Fibroblast of the aortic adventitia (primary cell): Measurements from ENCODE around the gene SH3BP1. TPM values are rescaled to one million over a fixed set of nuclear protein-coding genes. Genes with fewer than 3 reads are reported as not detected.
A peak's percentile ranks its signal among the peaks of the same experiment; 100 is the strongest.
"Not testable (repeated sequence)": the region's sequence is repeated elsewhere in the genome, so short reads cannot be mapped to it uniquely, and the experiment has no call there.

Experiments
- DNase-seq: peaks from one replicate; pipeline ENCODE4 v3.0.0-alpha.2; 2010; ENCODE audit warnings: low read depth
- H3K4me3 ChIP-seq: 2 replicates; pipeline ENCODE4 v1.5.1; 2011; ENCODE audit warnings: low read depth, mild to moderate bottlenecking, control low read depth, low read length, moderate library complexity
- CTCF ChIP-seq: IDR thresholded peaks from 2 replicates; pipeline ENCODE4 v1.5.1; 2011; ENCODE audit warnings: mild to moderate bottlenecking, low read length, control low read depth, inconsistent platforms; ENCODE audit not compliant: insufficient read depth
- total RNA-seq: library from RNA; depleted of rRNA; stranded (reverse); fragments of >200 nt; gene quantifications from 2 replicates; pipeline ENCODE4 v1.2.3, GENCODE V29; 2012; ENCODE audit warnings: low replicate concordance

The SH3BP1 gene
- total RNA-seq, 1 donor, result 4.6 TPM

DNA sequence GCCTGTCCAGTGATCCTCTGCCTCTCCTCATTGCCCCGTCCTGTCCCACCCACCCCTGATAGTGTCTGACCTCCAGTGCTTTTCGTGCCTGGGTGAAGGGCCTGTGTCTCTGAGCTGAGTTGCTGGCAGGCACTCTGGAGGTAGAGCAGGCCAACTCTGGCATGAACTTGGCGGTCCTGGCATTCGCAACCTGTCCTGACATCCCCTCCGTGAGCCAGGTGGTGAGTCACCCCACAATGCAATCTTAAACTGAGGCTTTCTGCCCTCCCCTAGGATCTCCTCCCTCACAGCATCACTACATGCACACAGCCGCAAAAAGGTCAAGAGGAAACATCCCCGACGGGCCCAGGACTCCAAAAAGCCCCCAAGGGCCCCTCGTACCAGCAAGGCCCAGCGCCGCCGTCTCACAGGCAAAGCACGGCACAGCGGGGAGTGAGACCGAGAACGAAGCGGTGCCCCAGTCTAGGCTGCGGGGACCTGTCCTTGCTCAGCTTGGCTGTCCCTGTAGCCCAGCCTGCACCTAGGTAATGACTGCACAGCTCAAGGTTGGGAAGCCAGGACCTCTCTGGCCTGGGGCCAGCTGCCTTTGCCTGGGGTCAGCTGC lies 51.5 kb downstream of the SH3BP1 start:
- no peak for DNase-seq
- no peak overlapping the region for H3K4me3 ChIP-seq
- TF ChIP-seq CTCF, result no peak

DNA sequence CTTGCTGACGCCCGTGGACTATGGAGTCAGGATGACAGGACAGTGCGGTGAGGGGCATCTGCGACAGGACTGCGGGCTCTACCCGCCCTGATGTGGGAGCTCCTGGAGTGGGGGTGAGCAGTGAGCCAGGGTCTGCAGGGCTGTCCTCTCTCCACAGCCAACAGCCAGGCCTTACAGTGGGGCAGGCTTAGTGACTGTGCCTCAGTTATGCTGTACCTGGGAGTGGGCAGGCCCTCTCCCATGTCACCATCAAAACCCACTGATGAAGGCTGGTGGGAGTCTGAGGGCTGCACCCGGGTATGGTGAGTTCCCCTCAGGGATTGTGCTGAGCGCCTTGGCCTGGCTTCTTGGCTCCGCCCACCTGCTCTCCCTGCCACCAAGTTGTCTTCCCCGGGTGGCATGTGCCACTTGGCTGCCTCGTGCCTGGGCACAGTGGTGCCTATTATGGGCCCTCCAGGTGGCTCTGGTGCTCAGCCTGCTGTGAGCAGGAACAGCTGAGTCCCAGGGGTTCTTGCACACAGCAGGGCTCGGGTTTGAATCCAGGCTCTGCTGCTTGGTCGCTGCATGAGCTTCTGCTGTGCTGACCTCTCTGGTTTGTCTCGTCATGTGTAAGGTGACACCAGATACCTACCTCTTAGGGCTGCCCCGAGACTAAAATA lies 53.3 kb downstream of the SH3BP1 start:
- no peak for TF ChIP-seq CTCF
- no peak for DNase-seq
- H3K4me3 ChIP-seq, result no peak overlapping the region

GRCh38 chr22:37694131-37694530 lies 54.7 kb downstream of the SH3BP1 start:
- H3K4me3 ChIP-seq, DNase-seq: not testable (repeated sequence)

DNA sequence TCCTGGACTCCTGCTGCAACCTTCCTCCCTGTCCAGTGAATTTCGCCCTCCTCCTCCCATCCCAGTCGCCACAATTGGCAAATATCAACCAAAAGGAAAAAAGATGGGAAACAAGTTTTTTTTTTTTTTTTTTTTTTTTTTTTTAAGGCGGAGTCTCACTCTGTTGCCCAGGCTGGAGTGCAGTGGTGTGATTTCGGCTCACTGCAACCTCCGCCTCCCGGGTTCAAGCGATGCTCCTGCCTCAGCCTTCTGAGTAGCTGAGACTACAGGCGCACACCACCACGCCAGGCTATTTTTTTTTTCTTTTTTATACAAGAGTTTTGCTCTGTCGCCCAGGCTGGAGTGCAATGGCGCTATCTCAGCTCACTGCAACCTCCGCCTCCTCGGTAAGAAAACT lies 56.8 kb downstream of the SH3BP1 start:
- DNase-seq, H3K4me3 ChIP-seq: not testable (repeated sequence)

GRCh38 chr22:37696657-37697537 lies 57.4 kb downstream of the SH3BP1 start, which contains the start of gene TRIOBP:
Gene TRIOBP, plus strand, starts transcription at chr22:37697048. Its CDS starts 4,318 bp downstream, at chr22:37701366.
- H3K4me3 ChIP-seq, result peak within 1 kb of the TSS; percentile 37
- peak; percentile 89 for DNase-seq
- TF ChIP-seq CTCF, result peak; percentile 45

DNA sequence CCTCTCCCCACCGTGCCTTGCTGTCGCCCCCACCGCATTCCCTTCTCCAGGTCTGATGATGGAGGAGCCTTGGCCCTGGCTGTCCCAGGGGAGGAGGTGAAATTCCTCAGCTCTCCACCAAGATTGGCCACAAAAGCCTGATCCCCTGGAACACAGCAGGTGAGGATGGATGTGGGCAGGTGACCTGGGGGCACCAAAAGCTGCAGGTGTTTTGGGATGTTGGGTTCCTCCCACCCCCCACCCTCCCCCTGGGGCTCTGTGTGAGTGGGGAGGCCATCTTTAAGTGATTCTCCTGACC lies 58.0 kb downstream of the SH3BP1 start:
- TF ChIP-seq CTCF, result no peak
- DNase-seq, result no peak
- no peak overlapping the region for H3K4me3 ChIP-seq

DNA sequence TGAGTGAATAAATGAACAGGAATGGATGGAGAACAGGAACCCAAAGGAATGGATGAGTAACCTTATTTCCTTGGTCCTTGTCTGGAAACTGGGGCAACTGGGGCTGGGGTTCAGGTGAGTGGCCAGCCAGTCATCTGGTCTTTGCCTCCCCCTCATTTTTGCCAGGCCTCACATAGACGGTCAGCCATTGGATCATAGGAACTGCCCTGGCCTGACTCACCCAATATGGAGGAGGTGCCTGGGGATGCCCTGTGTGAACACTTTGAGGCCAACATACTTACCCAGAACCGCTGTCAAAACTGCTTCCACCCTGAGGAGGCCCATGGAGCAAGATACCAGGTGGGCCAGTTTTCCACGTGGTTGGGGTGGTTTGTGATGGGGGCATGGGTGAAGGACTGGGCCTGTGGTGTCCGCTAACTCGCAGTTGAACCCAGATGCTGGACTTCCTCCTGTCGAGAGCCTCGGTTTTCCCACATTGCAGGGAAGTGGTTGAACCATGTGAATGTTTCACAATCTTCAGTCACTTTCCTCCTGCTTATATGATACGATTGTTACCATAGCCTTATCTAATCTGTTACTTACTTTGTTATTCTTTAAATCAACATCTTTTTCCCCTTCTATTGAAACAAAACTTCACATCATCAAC lies 61.8 kb downstream of the SH3BP1 start:
- DNase-seq, result peak; percentile 68
- H3K4me3 ChIP-seq, result no peak overlapping the region
- no peak for TF ChIP-seq CTCF
